Stimulated activated effector memory CD8-positive, alpha-beta T cell treated with anti-CD3 and anti-CD28 coated beads, Interleukin-12 subunit alpha, Interleukin-12 subunit beta, amount 100 ng/mL, for 72 hours (primary cell): ENCODE measurements around the gene NLGN2.

ENCODE experiments used
- ATAC-seq: fragments of 150-1000 bp; cut with Tn5 transposase; 2 replicates; pipeline ENCODE4 v1.10.0; 2021
- DNase-seq, 2 donors: peaks; one replicate each; pipeline ENCODE4 v3.0.0; 2021 to 2022; ENCODE audit warnings: low spot score in 2 of 2
- H3K27ac Mint-ChIP-seq: one replicate; pipeline ENCODE4 v1.8.0; 2022; ENCODE audit warnings: mild to moderate bottlenecking, mixed read lengths
- H3K36me3 Mint-ChIP-seq: one replicate; pipeline ENCODE4 v1.8.0; 2022; ENCODE audit warnings: mild to moderate bottlenecking, mixed read lengths
- H3K4me1 Mint-ChIP-seq: one replicate; pipeline ENCODE4 v1.8.0; 2022; ENCODE audit warnings: mixed read lengths
- H3K4me3 Mint-ChIP-seq: one replicate; pipeline ENCODE4 v1.8.0; 2022; ENCODE audit warnings: mild to moderate bottlenecking, mixed read lengths
- H3K9me3 Mint-ChIP-seq: one replicate; pipeline ENCODE4 v1.8.0; 2022; ENCODE audit warnings: mixed read lengths

Gene NLGN2

DNA sequence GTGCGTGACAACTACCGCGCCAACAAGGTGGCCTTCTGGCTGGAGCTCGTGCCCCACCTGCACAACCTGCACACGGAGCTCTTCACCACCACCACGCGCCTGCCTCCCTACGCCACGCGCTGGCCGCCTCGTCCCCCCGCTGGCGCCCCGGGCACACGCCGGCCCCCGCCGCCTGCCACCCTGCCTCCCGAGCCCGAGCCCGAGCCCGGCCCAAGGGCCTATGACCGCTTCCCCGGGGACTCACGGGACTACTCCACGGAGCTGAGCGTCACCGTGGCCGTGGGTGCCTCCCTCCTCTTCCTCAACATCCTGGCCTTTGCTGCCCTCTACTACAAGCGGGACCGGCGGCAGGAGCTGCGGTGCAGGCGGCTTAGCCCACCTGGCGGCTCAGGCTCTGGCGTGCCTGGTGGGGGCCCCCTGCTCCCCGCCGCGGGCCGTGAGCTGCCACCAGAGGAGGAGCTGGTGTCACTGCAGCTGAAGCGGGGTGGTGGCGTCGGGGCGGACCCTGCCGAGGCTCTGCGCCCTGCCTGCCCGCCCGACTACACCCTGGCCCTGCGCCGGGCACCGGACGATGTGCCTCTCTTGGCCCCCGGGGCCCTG lies 9.5 kb downstream of the NLGN2 start:
- no peak for DNase-seq
- Mint-ChIP-seq H3K27ac (peak overlapping the region; percentile 51), H3K4me3 (no peak overlapping the region), H3K36me3 (no peaks in the 10 kb centered on the region), H3K4me1 (peaks cover 14% of the 10 kb centered on the region), H3K9me3 (no peaks in the 10 kb centered on the region)
- no peak for ATAC-seq

DNA sequence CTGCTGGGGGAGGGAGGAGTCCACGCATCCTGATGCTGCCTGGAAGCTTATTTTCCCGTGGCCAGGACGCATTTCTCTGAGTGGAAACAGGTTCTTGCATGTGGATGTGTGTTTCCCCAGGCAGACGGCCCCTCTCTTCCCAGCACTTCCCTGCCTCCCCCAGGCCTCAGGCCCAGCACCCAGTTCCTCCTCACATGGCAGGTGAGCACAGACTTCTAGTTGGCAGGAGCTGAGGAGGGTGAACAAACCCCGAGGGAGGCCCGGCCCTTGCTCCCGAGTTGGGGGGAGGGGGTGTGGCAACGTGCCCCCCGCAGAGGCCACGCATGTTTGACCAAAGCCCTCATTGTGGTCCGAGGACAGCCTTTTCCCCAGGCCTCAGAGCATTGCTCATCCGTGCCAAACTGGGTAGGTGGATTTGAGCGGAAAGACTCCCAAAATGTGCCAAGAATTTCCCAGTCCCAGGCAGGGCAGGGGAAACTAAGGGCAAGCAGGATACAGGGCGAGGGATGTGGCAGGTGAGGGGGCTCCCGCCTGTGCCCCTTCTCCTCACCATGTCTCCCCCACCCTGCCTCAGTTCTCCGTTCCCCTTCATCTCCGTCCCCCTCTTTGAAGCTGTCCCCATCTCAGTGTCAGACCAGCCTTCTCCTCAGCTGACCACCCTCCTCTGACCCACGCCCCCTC lies 11.0 kb downstream of the NLGN2 start:
- no peak for ATAC-seq
- Mint-ChIP-seq H3K27ac (peak overlapping the region; percentile 1), H3K4me3 (no peak overlapping the region), H3K9me3 (no peaks in the 10 kb centered on the region), H3K4me1 (peaks cover 7% of the 10 kb centered on the region), H3K36me3 (no peaks in the 10 kb centered on the region)
- no peak for DNase-seq

GRCh38 chr17:7419819-7420610 lies 12.4 kb downstream of the NLGN2 start, which contains the start of gene SPEM1:
Gene SPEM1 (plus strand): TSS chr17:7420324. CDS start chr17:7420385, 61 bp downstream.
- peak within 1 kb of the TSS; percentile 26 for H3K27ac Mint-ChIP-seq
- H3K9me3 Mint-ChIP-seq, result no peaks in the 10 kb centered on the region
- DNase-seq (no peak), ATAC-seq (no peak)
- no peak within 1 kb of the TSS for H3K4me3 Mint-ChIP-seq
- H3K36me3 Mint-ChIP-seq, result no peaks in the 10 kb centered on the region
- peaks cover 7% of the 10 kb centered on the region for H3K4me1 Mint-ChIP-seq

DNA sequence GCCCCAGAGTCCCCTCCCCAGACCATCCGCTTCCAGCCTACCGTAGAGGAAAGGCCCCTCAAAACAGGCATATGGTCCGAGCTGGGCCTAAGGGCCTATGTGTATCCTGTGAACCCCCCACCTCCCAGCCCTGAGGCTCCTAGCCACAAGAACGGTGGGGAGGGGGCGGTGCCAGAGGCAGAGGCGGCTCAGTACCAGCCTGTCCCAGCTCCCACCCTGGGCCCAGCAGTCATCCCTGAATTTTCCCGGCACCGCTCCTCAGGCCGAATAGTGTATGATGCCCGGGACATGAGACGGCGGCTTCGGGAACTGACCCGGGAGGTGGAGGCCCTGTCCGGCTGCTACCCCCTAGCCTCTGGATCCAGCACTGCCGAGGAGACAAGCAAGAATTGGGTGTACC lies 13.5 kb downstream of the NLGN2 start:
- ATAC-seq, result no peak
- no peaks in the 10 kb centered on the region for H3K36me3 Mint-ChIP-seq
- H3K9me3 Mint-ChIP-seq, result no peaks in the 10 kb centered on the region

DNA sequence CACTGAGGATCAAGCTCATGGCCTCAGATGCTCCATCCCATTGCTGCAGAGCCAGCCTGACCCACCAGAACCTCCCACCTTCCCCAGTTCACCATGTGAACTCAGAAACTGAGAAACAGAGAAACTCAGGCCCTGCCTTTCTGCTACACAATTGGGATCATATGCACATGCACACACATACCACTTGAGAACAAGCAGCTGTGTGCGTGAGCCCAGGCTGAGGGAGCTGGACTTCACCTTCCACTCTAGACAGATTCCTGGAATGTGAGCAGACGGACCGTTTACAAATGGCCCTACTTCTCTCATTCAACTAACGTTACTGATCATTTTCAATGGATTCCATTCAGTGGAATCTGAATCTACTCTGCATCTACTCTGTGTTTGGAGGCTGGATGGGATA lies 16.0 kb downstream of the NLGN2 start:
- ATAC-seq (no peak), DNase-seq (no peak)
- Mint-ChIP-seq H3K4me3 (no peak overlapping the region), H3K9me3 (no peaks in the 10 kb centered on the region), H3K4me1 (no peaks in the 10 kb centered on the region), H3K36me3 (no peaks in the 10 kb centered on the region), H3K27ac (no peak overlapping the region)

More for the DNA sequence above, 13.5 kb downstream of the NLGN2 start:
- no peak for DNase-seq
- Mint-ChIP-seq H3K27ac (no peak overlapping the region), H3K4me1 (peaks cover 6% of the 10 kb centered on the region), H3K4me3 (no peak overlapping the region)

GRCh38 chr17:7425316-7425715 lies 17.7 kb downstream of the NLGN2 start, which contains the start of gene SPEM2:
Gene SPEM2 (plus strand): TSS chr17:7425616. CDS start chr17:7425689, 73 bp downstream.
- Mint-ChIP-seq H3K9me3 (no peaks in the 10 kb centered on the region), H3K4me3 (no peak within 1 kb of the TSS), H3K4me1 (no peaks in the 10 kb centered on the region), H3K36me3 (no peaks in the 10 kb centered on the region), H3K27ac (peak within 1 kb of the TSS; percentile 54)
- DNase-seq (no peak), ATAC-seq (no peak)

DNA sequence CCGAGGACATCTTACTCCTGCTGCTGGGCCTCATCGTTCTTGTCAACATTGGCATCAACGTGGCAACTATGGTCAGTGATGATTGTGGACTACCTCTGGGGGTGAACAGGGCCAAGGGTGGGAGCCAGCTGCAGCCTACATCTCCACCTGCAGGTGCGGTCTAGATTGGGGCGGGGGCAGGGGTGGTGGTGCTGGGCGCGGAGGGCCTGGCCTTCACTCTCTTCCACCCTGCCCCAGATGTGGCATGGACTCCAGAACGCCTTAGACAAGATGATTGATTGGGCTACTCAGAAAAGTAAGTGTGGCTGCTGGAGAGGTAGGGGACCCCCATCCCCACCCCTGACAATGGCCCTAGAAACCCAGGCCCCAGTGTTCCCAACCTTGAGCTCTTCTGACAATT lies 18.1 kb downstream of the NLGN2 start:
- Mint-ChIP-seq H3K4me1 (no peaks in the 10 kb centered on the region), H3K4me3 (no peak overlapping the region), H3K9me3 (no peaks in the 10 kb centered on the region), H3K27ac (no peak overlapping the region), H3K36me3 (no peaks in the 10 kb centered on the region)
- DNase-seq, result no peak
- ATAC-seq, result no peak

DNA sequence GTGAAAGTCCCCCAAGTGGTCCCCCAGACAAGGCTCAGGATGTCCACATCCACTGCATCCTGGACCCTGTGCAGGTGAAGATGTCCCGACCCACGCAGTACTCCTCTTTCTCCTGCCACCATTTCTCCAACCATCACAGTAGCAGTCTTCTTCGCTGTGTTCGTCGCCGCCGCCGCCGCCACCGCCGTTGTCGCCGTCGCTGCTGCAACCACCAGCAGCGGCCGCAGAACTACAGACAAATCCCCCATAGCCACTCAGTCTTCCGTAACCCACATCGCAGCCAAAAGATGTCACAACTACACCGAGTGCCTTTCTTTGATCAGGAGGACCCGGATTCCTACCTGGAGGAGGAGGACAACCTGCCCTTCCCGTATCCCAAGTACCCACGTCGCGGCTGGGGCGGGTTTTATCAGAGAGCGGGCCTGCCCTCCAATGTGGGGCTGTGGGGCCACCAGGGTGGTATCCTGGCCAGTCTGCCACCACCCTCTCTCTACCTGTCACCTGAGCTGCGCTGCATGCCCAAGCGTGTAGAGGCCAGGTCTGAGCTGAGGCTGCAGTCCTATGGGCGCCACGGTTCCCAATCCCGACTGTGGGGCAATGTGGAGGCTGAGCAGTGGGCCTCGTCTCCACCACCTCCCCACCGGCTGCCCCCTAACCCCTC lies 18.7 kb downstream of the NLGN2 start:
- no peak for ATAC-seq
- Mint-ChIP-seq H3K9me3 (no peaks in the 10 kb centered on the region), H3K4me3 (no peak overlapping the region), H3K27ac (no peak overlapping the region), H3K4me1 (no peaks in the 10 kb centered on the region), H3K36me3 (no peaks in the 10 kb centered on the region)
- no peak for DNase-seq

GRCh38 chr17:7426896-7427489 lies 19.3 kb downstream of the NLGN2 start:
- no peak overlapping the region for H3K4me3 Mint-ChIP-seq
- H3K27ac Mint-ChIP-seq, result no peak overlapping the region
- no peaks in the 10 kb centered on the region for H3K4me1 Mint-ChIP-seq
- no peaks in the 10 kb centered on the region for H3K36me3 Mint-ChIP-seq
- ATAC-seq (no peak), DNase-seq (no peak)
- no peaks in the 10 kb centered on the region for H3K9me3 Mint-ChIP-seq

DNA sequence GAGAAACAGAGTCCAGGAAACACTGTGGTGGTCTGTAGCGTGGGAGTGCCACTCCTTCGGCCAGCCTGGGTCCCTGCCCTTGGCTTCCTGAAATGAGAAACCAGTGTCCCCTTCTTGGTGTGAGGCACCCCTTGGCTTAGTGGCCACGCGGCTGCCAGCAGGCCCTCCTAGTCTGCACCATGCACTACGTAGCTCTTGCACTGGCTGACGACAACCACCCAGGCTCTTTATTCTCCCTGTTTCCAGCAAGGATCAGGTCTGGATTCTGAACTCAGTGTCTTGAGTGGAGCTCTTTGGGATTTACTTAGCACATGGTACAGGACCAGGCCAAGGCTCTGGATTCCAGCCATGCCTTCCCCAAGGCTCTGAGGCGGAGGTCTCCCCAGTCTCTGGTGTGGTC lies 19.9 kb downstream of the NLGN2 start:
- H3K4me1 Mint-ChIP-seq, result no peaks in the 10 kb centered on the region
- DNase-seq, result no peak
- H3K4me3 Mint-ChIP-seq, result no peak overlapping the region
- no peak for ATAC-seq
- no peaks in the 10 kb centered on the region for H3K9me3 Mint-ChIP-seq
- H3K36me3 Mint-ChIP-seq, result no peaks in the 10 kb centered on the region
- no peak overlapping the region for H3K27ac Mint-ChIP-seq

DNA sequence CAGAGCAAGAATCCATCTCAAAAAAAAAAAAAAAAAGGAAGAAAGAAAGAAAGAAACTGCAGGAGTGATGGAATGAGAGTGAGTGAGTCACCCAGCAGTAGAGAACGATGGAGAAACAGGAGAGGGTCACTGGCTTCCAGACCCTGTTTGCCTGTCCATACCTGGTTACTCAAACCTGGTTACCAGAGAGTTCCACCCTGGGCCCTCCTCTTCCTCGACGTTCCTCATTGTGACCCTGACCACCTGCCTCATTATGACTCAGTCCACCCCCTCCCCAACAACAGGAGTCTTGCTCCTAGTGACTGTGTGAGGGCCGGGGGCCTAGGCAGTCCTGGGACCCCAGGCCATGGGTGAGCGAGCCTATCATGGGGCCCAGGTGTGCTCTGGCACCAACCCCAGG lies 20.9 kb downstream of the NLGN2 start, which contains the start of gene SPEM3:
Gene SPEM3, plus strand, starts transcription at position 301 of the 400 bp plus-strand sequence. Its CDS starts 46 bp downstream, at position 347.
- Mint-ChIP-seq H3K4me1 (no peaks in the 10 kb centered on the region), H3K36me3 (no peaks in the 10 kb centered on the region), H3K4me3 (no peak within 1 kb of the TSS), H3K9me3 (no peaks in the 10 kb centered on the region), H3K27ac (no peak within 1 kb of the TSS)
- ATAC-seq (no peak), DNase-seq (no peak)

DNA sequence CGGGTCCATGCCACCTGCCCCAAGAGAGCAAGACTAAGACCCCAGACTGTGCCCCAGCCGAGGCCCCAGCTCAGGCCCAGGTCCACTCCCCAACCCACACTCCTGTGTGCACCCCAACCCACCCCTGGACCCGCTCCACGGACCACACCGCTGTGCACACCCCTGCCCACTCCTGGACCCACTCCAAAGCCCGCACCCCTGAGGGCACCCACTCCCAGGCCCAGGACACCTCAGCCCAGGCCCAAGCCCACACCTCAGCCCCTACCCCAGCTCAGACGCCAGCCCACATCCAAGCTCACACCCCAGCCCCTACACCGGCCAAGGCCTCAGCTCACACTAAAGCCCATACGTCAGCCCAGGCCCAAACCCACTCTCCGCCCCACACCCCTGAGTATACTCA lies 22.1 kb downstream of the NLGN2 start:
- Mint-ChIP-seq H3K27ac (no peak overlapping the region), H3K4me3 (no peak overlapping the region)
- no peak for ATAC-seq

DNA sequence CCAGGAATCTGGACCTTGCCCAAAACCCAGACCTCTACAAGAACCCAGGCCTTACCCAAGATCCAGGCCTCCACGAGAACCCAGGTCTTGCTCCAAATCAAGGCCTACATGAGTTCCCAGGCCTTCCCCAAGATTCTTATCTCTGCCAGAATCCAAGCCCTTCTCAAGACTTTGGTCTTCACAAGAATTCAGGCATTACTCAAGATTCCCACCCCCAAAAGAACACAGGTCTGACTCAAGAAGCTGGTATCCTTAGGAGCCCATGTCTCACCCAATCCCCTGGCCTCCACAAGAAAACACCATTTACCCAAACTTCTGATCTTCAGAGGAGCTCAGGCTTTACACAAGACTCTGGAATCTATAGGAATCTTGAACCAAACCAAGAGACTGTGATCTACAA lies 23.6 kb downstream of the NLGN2 start:
- Mint-ChIP-seq H3K27ac (no peak overlapping the region), H3K9me3 (no peaks in the 10 kb centered on the region), H3K4me1 (peaks cover 4% of the 10 kb centered on the region), H3K36me3 (peaks cover 11% of the 10 kb centered on the region), H3K4me3 (no peak overlapping the region)
- ATAC-seq (no peak), DNase-seq (no peak)

More for the DNA sequence above, 22.1 kb downstream of the NLGN2 start:
- no peaks in the 10 kb centered on the region for H3K9me3 Mint-ChIP-seq
- H3K36me3 Mint-ChIP-seq, result no peaks in the 10 kb centered on the region
- no peaks in the 10 kb centered on the region for H3K4me1 Mint-ChIP-seq
- no peak for DNase-seq

GRCh38 chr17:7432296-7432695 lies 24.7 kb downstream of the NLGN2 start:
- peaks cover 12% of the 10 kb centered on the region for H3K4me1 Mint-ChIP-seq
- H3K9me3 Mint-ChIP-seq, result no peaks in the 10 kb centered on the region
- H3K36me3 Mint-ChIP-seq, result peaks cover 20% of the 10 kb centered on the region
- ATAC-seq (no peak), DNase-seq (no peak)
- no peak overlapping the region for H3K27ac Mint-ChIP-seq
- no peak overlapping the region for H3K4me3 Mint-ChIP-seq
